OCI-LY7 (cell line): ENCODE results near the gene DPH7.

Experiments used
- EZH2phosphoT487 ChIP-seq: fragments of 200-600 bp; sonication (generic); IDR thresholded peaks from 2 replicates; pipeline ENCODE4 v1.6.1; 2018; ENCODE audit warnings: low read depth, borderline replicate concordance, mild to moderate bottlenecking, mixed run types, antibody characterized with exemption, low read length, moderate library complexity, mixed read lengths
- TF ChIP-seq, protein P1 (sequence below): fragments of 200-600 bp; sonication (generic); conservative IDR thresholded peaks from 2 replicates; pipeline ENCODE4 v1.5.1; 2014; ENCODE audit warnings: mild to moderate bottlenecking, antibody characterized with exemption, low read length, moderate library complexity, mixed read lengths

DNA sequence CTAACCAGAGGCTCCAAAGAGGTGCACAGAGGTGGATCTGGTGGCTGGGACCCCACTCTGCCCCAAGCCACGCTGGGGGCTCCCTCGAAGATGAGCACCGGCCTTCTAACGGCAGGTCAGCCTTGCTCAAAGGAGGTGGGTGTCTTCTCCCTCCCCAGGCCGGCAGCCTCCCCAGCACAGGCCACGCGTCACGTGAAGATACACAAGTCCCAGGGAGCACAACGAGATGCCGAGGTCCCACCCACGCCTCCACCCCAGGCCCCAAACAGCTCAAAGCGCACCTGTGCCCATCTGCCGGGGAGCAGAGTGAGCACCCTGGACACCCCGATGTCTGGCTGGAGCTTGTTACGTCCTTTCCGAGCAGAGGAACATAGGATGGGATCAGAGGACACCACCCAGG is 40.7 kb downstream of the DPH7 start:
- TF ChIP-seq, protein P1, sequence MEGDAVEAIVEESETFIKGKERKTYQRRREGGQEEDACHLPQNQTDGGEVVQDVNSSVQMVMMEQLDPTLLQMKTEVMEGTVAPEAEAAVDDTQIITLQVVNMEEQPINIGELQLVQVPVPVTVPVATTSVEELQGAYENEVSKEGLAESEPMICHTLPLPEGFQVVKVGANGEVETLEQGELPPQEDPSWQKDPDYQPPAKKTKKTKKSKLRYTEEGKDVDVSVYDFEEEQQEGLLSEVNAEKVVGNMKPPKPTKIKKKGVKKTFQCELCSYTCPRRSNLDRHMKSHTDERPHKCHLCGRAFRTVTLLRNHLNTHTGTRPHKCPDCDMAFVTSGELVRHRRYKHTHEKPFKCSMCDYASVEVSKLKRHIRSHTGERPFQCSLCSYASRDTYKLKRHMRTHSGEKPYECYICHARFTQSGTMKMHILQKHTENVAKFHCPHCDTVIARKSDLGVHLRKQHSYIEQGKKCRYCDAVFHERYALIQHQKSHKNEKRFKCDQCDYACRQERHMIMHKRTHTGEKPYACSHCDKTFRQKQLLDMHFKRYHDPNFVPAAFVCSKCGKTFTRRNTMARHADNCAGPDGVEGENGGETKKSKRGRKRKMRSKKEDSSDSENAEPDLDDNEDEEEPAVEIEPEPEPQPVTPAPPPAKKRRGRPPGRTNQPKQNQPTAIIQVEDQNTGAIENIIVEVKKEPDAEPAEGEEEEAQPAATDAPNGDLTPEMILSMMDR, result no peak
- TF ChIP-seq EZH2phosphoT487, result no peak
